Psoas muscle (tissue), 8 donors: Measurements from ENCODE around the gene LCLAT1. TPM values are rescaled to one million over a fixed set of nuclear protein-coding genes. Genes with fewer than 3 reads are reported as not detected.
"Not testable (repeated sequence)": the region's sequence is repeated elsewhere in the genome, so short reads cannot be mapped to it uniquely, and the experiment has no call there.

Source experiments
- ATAC-seq, 4 donors: fragments of 200-7000 bp; cut with Tn5 transposase; one replicate each; pipeline ENCODE4 v1.9.1; 2020; ENCODE audit warnings: moderate library complexity in 3 of 4, mild to moderate bottlenecking in 2 of 4
- DNase-seq, 2 donors: peaks; one replicate each; pipeline ENCODE4 v3.0.0-alpha.2; 2020
- H3K27ac ChIP-seq: fragments of 200-600 bp; one replicate; pipeline ENCODE4 v1.8.0; 2022
- H3K27me3 ChIP-seq, 3 donors: fragments of 200-600 bp in 1 of 3; one replicate each; pipeline versions ENCODE4 v1.6.1 to v1.8.0; 2013 to 2022; ENCODE audit warnings: low read length in 2 of 3, mild to moderate bottlenecking in 2 of 3, moderate library complexity in 1 of 3; ENCODE audit not compliant: insufficient read depth in 3 of 3
- H3K36me3 ChIP-seq, 2 donors: fragments of 200-600 bp in 1 of 2; one replicate each; pipeline versions ENCODE4 v1.6.1 to v1.8.0; 2013 to 2022; ENCODE audit warnings: low read depth in 1 of 2, mild to moderate bottlenecking in 1 of 2, moderate library complexity in 1 of 2; ENCODE audit not compliant: insufficient read depth in 1 of 2
- H3K4me1 ChIP-seq: fragments of 200-600 bp; one replicate; pipeline ENCODE4 v1.8.0; 2022
- H3K4me3 ChIP-seq: fragments of 200-600 bp; one replicate; pipeline ENCODE4 v1.8.0; 2022; ENCODE audit warnings: mild to moderate bottlenecking
- H3K9me3 ChIP-seq: fragments of 200-600 bp; one replicate; pipeline ENCODE4 v1.8.0; 2022
- WGBS, 3 donors: extraction: QIAGEN DNeasy Blood & Tissue Kit; methylation state at CpG; one replicate each; pipeline versions ENCODE4 v1.1.6 to v1.1.7; 2013; 5-methylcytosine and 5-hydroxymethylcytosine counted together
- intact Hi-C, 2 donors: fragments of 100-400 bp; cut with DNase I; formaldehyde crosslinking; loops; one replicate each; pipeline versions ENCODE4 v1.11.0 to v1.14.2; 2022
- polyA plus RNA-seq, 3 donors: library from polyadenylated mRNA; stranded (reverse); fragments of 200-250 nt; gene quantifications; one replicate each; pipeline ENCODE4 v1.2.3, GENCODE V29; 2013
- total RNA-seq, 4 donors: library from RNA; stranded (reverse); fragmentation: NEBNext Ultra II Directional in 2 of 4; extraction: Animal tissue kit (Norgen Biotek cat#: 25700) in 2 of 4; gene quantifications; one replicate each; pipeline versions ENCODE4 v1.2.1 to v1.2.4, GENCODE V29; 2021 to 2023
- TF ChIP-seq, protein P1 (sequence below): fragments of 200-600 bp; IDR thresholded peaks from one replicate; pipeline ENCODE4 v1.8.0; 2022; ENCODE audit warnings: antibody characterized with exemption
- donor health status: healthy with polysubstance abuse.
- donor health status: DM: no; HTN: no; CAD: no; lungs with moderate emphysema.
- donor health status: Bipolar disorder and iron deficiency.
- donor health status: healthy.
- donor health status: DM: yes; HTN: yes; CAD: no.
- donor health status: DM: no; HTN: no; CAD: no.
- donor health status: DM: no; HTN: no; CAD: no.
- donor health status: DM: yes; HTN: yes; CAD: no.

The LCLAT1 gene
- total and polyA plus RNA-seq, 7 donors = 4.2 to 18.8 (median 6.0) TPM

GRCh38 chr2:30612371-30612770 lies 165.3 kb downstream of the LCLAT1 start:
- Histone ChIP-seq H3K9me3 (no peaks in the 10 kb centered on the region), H3K36me3 (no peaks in the 10 kb centered on the region), H3K27me3 (no peaks in the 10 kb centered on the region), H3K4me1 (no peaks in the 10 kb centered on the region), H3K27ac (no peak overlapping the region), H3K4me3 (no peak overlapping the region)
- DNase-seq (no peak), ATAC-seq (no peak)
- intact Hi-C loops = no loop called here
- WGBS, 3 donors = 66 to 74% (median 67%) methylated on average over 2 of the region's 2 CpGs
- TF ChIP-seq, protein P1, sequence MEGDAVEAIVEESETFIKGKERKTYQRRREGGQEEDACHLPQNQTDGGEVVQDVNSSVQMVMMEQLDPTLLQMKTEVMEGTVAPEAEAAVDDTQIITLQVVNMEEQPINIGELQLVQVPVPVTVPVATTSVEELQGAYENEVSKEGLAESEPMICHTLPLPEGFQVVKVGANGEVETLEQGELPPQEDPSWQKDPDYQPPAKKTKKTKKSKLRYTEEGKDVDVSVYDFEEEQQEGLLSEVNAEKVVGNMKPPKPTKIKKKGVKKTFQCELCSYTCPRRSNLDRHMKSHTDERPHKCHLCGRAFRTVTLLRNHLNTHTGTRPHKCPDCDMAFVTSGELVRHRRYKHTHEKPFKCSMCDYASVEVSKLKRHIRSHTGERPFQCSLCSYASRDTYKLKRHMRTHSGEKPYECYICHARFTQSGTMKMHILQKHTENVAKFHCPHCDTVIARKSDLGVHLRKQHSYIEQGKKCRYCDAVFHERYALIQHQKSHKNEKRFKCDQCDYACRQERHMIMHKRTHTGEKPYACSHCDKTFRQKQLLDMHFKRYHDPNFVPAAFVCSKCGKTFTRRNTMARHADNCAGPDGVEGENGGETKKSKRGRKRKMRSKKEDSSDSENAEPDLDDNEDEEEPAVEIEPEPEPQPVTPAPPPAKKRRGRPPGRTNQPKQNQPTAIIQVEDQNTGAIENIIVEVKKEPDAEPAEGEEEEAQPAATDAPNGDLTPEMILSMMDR = no peak

- Histone ChIP-seq H3K27ac (no peak overlapping the region), H3K9me3 (no peaks in the 10 kb centered on the region), H3K36me3 (no peaks in the 10 kb centered on the region), H3K4me1 (no peaks in the 10 kb centered on the region), H3K27me3 (no peaks in the 10 kb centered on the region), H3K4me3 (no peak overlapping the region)
- TF ChIP-seq, protein P1 = no peak
- DNase-seq (no peak), ATAC-seq (no peak)
- 85 to 93% (median 93%) methylated on average over 2 of the region's 2 CpGs for WGBS, 3 donors
- intact Hi-C loops = no loop called here
Observed at GRCh38 chr2:30613001-30613400, 166.0 kb downstream of the LCLAT1 start.

DNA sequence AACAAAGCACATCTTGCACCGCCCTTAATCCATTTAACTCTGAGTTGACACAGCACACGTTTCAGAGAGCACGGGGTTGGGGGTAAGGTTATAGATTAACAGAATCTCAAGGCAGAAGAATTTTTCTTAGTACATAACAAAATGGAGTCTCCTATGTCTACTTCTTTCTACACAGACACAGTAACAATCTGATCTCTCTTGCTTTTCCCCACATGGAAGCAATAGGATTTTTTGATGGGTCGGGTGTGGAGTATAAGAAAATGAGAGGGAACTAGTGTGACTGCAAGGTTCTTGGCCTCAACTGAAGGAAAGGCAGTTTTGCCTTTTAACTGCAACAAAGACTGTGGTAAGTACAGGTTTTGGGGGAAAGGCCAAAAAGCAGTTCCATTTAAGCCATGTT lies 167.2 kb downstream of the LCLAT1 start:
- DNase-seq, H3K4me3 ChIP-seq, H3K36me3 ChIP-seq, intact Hi-C loops, H3K4me1 ChIP-seq, ATAC-seq, H3K27ac ChIP-seq, H3K9me3 ChIP-seq, H3K27me3 ChIP-seq: not testable (repeated sequence)
- 91 to 94% (median 94%) methylated on average over 1 of the region's 4 CpGs for WGBS, 3 donors

GRCh38 chr2:30615926-30616325 lies 168.9 kb downstream of the LCLAT1 start:
- Histone ChIP-seq H3K27ac (no peak overlapping the region), H3K4me1 (no peaks in the 10 kb centered on the region), H3K9me3 (no peaks in the 10 kb centered on the region), H3K27me3 (no peaks in the 10 kb centered on the region), H3K4me3 (no peak overlapping the region), H3K36me3 (no peaks in the 10 kb centered on the region)
- intact Hi-C loops = no loop called here
- DNase-seq (no peak), ATAC-seq (no peak)
- TF ChIP-seq, protein P1 = no peak
- WGBS, 3 donors = 86 to 91% (median 88%) methylated on average over 1 of the region's 1 CpG

DNA sequence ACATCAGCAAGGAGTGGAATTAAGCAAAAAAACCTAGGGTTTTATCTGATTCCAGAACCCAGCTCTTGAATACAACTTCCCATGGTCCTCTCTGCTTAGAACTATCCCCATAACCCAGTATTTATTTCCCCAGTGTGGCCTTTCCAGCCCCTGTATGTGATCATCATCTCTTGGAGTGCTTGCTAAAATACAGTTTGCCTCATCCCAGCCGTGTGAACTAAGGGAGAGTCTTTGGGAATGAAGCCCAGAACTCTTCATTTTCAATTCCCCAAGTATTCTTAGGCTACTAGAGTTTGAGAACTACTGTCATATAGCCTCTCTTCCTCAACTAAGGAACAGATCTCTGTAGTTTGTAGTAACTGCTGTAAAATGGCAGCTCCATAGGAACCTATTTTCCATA lies 173.1 kb downstream of the LCLAT1 start:
- TF ChIP-seq, protein P1 = no peak
- no peak overlapping the region for H3K4me3 ChIP-seq
- no peaks in the 10 kb centered on the region for H3K36me3 ChIP-seq
- H3K27me3 ChIP-seq = no peaks in the 10 kb centered on the region
- 70 to 88% (median 77%) methylated on average over 1 of the region's 1 CpG for WGBS, 3 donors
- DNase-seq = no peak
- H3K4me1 ChIP-seq = no peaks in the 10 kb centered on the region
- intact Hi-C loops = no loop called here
- ATAC-seq = no peak
- no peak overlapping the region for H3K27ac ChIP-seq
- H3K9me3 ChIP-seq = no peaks in the 10 kb centered on the region
